HG03066 (cell line): ENCODE results near the gene CRYBG3.

Experiments used
- ATAC-seq: cut with Tn5 transposase; IDR thresholded peaks from one replicate; pipeline ENCODE4 v1.9.1; 2021; ENCODE audit warnings: low read depth; ENCODE audit not compliant: unreplicated experiment

The CRYBG3 gene

DNA sequence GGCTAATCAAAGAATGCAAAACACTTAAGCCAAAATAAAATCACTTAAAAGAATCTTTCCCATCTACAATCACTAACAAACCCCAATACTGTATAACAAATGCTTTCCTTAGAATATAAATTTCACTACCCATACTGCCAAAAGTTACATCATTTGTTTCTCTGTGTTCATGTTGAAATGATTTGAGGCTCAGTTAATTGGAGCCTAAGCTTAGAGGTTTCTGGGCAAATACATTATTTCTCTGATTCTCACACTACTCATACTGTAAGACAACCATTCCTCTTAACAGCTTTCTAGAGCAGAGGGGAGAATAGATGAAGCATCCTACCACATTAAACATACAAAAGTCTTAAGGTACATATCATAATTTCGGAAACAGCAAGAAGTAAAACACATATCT lies 148.3 kb downstream of the CRYBG3 start:
- no peak for ATAC-seq

DNA sequence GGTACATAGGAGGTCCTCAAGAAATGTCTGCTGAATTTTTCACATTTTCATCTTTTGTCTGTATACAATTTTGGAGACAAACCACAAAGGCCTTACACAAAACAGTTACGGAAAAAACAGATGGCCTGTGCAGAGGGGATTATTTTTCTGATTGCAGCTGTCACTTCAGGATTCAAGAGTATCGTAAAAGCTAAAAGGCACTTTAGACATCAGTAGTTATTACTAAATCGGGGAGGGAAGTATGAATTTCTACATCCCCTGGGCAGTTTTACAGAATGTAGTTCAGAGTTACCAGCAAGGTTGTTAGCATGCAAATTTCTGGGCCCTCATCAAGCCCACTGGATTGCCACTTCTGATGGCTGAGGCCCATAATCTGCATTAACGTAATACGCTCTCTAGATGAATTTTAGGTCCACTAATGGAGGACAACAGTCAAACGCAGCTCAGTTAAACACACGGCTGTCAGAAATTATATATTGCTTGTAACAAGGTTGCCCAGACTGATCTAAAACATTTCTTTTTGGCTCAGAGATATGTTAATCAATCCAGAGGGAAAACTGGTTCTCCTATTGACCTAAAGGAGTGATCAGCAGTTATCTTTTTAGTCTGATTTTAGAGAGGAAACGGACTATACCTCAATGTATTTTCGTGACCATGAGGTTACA lies 149.3 kb downstream of the CRYBG3 start:
- ATAC-seq = no peak

DNA sequence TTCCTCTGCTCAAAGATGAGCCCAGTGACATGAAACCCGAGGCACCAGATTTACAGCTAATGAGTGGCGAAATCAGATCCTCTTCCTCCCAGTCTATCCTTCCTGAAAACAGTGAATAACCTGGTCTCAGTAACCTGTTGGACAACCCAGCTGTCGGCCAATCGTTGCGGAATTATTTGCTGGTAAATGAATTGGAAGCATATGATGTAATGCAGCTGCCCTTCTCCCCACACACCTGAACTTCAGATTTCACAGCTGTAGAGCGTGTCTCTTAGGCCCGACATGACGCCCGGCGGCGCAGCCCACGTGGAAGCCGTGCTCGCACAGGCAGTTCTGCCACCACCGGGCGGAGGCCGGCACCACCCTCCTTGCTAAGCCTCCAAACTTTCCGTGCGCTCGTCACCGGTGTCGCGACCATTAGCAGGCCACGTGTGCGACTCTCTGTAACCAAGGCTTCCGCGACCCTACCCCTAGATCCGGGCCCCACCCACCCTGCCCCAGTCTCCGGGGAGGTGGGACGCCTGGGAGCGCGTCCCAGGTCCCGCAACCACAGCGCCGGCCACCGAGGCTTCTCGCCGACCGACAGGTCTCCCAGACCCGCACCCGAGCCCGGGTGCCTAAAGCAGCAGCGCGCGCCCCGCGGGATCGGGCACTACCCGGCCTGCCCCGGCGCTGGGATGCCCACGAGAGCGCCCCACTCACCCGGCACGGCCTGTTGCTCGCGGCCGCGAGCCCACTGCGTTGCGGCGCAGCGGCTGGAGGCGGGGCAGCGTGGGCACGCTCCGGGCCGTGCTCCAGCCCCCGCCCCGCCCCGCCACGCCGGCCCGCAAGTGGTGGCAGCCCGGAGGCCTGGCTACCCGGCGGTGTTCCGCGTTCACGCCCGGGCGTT lies 150.1 kb downstream of the CRYBG3 start, which contains the start of gene RIOX2:
RIOX2 (minus strand) TSS at position 753 of the 889 bp plus-strand sequence. CDS start 4,838 bp downstream, outside the sequence.
- peak; percentile 84 for ATAC-seq

DNA sequence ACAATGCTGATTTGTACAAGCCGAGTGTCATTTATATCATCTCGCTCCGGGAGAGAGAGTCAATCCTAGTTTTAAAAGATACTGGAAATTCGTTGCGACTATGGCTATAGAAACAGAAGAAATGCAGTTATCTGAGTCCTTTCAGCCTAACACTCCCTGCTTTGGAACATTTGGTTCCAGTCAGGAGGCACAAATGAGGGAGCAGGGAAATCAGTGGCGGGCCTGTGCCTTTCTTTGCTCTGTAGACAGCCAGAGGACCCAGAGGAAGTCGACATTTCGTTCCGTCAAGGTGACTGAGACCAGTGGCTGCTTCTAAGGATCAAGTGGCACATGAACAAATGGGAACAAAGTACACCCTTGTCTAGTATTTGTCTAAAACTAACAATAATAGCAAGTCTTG lies 151.2 kb downstream of the CRYBG3 start:
- no peak for ATAC-seq

DNA sequence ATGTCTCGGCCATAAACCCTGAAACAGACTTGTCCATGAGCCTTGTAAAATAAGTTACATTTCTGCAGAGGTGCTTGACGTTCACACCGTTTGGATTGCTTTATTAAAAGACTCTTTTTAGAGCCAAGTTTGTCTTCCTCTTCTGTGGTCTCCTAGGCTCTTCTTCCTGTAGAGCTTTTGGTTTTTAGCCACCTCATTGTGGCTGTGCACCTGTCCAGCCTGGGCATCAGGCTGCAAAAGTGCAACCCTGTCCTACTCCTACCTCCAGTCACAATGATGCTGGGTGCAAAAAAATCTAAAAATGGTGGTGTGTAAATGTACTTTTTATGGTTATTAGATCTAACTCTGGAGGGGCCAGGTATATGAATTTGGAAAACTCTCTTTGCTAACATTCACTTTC lies 153.2 kb downstream of the CRYBG3 start:
- no peak for ATAC-seq

DNA sequence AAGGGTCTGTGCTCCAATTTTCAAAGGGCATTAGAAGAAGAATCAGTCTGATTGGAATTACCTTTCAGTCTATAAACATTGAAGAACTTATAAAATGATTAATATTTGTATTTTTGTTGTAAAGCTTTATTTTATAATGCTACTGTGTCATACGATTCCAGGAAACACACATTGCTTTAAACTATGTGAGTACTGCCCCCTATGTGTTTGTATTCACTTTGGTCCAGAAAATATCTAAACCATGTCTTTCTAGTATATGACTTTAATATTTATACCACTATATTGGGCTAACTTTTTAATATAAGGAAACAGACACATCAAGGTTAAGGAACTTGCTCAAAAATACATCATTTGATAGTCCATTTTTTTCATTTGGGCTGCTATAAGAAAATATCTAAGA lies 153.7 kb downstream of the CRYBG3 start:
- ATAC-seq = no peak

GRCh38 chr3:97979610-97980009 lies 157.8 kb downstream of the CRYBG3 start:
- ATAC-seq = no peak

GRCh38 chr3:97981886-97982285 lies 160.1 kb downstream of the CRYBG3 start:
- no peak for ATAC-seq

GRCh38 chr3:97983933-97984491 lies 162.2 kb downstream of the CRYBG3 start:
- ATAC-seq = no peak

DNA sequence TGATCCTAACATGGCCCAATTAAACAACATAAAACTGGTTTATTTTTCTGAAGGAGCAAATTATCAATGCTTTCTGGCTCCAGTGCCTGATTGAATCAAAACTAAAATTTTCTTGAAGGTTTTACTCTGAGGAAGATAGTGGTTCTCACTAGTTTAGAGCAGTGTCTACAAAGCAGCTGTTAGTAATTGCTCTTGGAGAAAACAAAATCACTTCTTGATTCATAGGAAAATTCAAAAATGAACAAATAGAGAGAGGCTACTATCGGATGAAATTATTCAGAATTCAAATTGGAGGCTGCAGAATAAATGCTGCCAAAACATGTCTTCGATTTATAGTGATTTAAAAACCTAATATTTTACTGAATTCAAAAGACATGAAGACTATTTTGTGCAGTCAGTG lies 165.5 kb downstream of the CRYBG3 start:
- no peak for ATAC-seq

DNA sequence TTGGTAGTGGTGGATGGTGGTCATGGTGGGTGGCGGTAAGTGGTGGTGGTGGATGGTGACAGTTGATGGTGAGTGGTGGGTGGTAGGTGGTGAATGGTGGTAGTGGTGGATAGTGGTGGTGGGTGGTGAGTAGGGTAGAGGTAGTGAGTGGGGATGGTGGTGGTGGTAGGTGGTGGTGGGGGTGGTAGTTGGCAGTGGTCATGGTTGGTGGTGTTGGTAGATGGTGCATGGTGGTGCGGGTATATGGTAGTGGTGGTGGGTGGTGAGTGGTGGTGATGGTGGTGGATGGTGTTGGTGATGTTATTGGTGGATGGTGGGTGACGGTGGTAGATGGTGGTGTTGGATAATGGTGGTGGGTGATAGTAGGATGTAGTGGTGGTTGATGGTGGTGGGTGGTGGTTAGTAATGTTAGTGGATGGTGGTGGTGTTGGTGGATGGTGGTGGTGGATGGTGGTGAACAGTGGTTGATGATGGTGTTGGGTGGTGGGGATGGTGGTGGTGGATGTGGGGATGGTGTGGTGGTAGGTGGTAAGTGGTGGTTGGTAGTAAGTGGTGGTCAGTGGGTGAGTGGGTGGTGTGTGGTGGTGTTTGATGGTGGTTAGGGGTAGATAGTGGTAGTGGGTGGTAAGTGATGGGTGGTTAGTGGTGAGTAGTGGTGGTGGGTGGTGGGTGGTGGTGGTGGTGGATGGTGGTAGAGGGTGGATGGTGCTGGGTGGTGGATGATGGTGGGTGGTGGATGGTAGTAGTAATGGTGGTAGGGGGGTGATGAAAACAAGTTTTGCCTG lies 167.2 kb downstream of the CRYBG3 start:
- no peak for ATAC-seq

DNA sequence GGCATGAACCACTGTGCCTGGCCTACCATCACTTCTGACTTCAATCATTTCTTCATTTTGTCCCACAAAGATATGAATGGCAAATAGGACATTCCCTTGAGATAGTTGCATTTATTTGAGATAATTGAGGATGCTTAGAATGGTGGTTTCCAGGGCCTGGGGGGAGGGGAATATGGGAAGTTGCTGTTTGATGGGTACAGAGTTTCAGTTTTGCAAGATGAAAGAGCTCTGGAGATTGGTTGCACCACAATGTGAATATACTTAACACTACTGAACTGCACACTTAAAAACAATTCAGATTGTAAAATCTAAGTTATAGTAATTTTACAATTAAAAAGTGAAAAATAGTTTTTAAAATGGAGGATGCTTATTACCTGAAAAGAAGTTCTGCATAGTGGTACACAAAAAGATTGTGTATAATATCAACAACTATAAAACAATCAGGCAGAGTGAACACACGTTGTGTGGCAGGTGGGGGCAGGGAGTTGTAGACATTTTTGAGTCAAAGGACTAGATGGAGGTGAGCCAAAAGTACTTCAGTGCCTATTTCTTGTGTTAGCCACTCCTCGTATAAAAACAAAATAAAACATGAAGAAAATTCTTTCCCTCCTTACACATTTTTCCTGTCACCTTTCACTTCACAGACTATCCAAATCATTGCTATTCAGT lies 168.9 kb downstream of the CRYBG3 start:
- ATAC-seq = no peak

GRCh38 chr3:97991293-97991682 lies 169.5 kb downstream of the CRYBG3 start:
- no peak for ATAC-seq

DNA sequence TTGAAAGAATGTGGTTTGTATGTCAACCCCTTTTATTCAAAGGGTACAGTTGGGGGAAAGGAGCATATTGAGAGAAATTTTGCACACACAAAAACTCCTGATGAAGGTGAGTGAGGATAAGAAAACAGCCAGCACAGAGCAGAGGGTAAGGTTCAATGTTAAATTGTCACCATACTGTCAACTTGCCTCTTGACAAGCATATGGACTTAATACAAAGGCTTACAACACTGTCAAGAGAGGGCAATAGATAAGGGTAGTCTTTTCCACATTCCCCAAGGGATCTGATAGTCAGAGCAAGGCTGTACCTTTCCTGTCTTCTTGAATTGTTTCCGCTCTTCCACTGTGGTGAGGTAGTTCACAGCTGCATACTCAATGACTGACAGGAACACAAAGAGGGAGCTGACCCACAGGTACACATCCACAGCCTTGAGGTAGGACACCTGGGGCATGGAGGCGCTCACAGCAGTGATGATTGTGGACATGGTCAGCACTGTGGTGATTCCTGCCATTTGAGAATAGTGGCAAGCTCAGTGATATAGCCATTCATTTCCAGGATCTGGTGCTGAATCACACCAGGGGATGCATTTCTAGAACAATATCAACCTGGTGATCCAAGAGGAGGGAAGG lies 170.8 kb downstream of the CRYBG3 start:
- ATAC-seq = no peak

DNA sequence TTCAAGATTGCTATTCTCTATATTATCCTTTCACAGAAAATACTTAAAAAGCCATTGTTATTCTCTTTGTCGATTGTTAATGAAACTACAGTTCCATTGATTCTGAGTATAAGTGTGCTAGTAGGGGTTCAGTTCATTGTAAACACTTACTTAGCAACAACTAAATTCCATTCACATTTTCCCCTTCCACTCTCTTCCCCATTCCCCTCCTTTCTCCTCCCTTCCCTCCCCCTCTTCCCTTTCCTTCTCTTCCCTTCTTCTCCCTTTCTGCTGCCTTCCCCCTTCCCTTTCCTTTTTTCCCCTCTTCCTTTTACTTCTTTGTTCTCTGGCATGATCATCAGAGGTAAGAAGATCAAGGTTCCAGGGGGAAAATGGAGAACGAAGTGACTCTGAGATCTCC lies 171.7 kb downstream of the CRYBG3 start:
- ATAC-seq = no peak

DNA sequence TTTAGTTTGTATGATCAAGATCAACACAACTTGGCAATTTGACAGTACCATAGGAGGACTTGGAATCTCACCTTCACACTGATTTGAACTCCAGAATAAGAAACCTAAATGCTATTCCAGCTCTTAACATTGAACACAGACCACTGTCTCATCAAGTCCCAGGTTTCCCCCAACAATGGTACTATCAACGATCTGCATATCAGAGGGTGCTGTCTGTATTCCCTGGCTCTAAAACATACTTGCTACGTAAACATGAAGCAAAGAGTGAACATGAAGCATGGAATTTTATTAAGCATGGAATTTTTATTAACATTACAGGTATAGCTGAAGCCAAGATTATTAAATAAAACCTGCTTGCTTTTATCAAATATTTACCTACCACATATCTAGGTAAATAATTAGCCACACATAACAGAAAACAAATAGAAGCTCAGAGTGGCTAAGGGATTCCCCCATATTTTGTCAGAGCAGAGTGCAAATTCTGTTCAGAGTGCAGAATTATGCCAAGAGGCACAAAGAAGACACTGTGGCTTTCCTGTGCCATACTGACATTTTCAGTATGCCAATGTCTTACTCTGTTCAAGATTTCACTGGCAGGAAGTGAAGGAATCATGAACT lies 172.6 kb downstream of the CRYBG3 start:
- ATAC-seq = no peak
